ENCODE results near the gene HDAC4.

DNA sequence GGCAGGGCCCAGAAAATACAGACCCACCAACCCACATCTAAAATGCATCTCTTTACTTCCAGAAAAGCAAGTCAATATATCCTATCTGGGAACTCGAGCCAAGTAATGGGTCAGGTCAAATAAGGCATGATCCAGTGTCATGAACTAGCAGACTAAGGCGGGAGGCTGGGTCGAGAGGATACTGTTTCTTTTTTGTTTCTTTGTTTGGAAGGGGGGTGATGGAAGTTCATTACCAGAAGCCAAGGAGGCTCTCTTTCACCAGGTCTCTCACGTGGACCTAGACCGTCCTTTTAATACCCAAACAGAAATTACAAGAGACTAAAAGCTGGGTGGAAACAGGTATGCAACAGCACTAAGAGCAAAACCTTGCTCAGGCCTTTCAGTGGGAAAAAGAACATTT is 108.3 kb downstream of the HDAC4 start:
- TF ChIP-seq ZNF274 (IDR thresholded peaks at IDR 0.05; ENCODE audit: low read depth, low read length) (no peak), SUZ12 (IDR thresholded peaks at IDR 0.05; ENCODE audit: extremely low read depth, insufficient read depth, insufficient read length) (no peak), YY1 (IDR thresholded peaks at IDR 0.05; ENCODE audit: insufficient read depth, insufficient read length) (no peak)
